Fibroblast of skin of back (primary cell): ENCODE results near the gene ABHD6.
A peak's percentile ranks its signal among the peaks of the same experiment; 100 is the strongest.
"Not testable (repeated sequence)": the region's sequence is repeated elsewhere in the genome, so short reads cannot be mapped to it uniquely, and the experiment has no call there.

Source experiments
- DNase-seq: peaks from one replicate; pipeline ENCODE4 v3.0.0-alpha.2; 2013

Gene ABHD6

DNA sequence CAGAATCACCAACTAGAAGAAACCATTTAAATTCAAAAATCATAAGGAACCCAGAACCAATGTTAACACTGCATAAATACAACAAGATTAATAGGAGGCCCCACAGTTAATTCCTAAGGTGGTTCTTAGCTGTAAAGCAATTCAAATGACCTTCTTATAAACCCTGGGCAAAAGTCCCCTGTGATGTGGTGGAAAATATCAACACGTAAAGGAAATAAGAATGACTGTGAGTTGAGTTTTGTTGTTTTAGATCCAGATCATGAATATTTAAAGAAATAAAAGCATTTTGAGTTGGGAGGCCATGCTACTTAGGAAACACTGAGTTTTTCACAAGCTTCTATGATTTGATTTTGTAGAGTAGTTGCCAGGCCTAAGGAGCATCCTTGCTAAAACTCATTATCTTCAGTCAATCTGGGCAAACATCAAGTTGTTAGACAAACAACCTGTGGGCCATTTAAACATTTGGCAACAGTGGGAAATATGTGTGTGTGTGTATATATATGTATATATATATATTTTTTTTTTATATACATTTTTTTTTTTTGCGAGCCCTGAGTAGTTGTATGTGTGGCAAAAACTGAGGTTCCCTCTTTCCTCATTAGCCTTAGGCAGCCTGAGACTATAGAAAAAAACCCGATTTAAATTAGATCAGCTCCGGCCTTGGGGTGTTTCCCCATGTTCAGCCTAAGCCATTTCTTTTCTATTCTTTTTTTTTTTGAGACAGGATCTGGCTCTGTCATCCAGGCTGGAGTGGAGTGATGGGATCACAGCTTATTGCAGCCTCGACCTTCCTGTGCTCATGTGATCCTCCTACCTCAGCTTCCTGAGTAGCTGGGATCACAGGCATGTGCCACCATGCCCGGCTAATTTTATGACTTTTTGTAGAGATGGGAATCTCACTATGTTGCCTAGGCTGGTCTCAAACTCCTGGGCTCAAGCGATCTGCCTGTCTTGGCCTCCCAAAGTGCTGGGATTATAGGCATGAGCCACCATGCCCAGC lies 87.1 kb downstream of the ABHD6 start:
- peak; percentile 20 for DNase-seq

DNA sequence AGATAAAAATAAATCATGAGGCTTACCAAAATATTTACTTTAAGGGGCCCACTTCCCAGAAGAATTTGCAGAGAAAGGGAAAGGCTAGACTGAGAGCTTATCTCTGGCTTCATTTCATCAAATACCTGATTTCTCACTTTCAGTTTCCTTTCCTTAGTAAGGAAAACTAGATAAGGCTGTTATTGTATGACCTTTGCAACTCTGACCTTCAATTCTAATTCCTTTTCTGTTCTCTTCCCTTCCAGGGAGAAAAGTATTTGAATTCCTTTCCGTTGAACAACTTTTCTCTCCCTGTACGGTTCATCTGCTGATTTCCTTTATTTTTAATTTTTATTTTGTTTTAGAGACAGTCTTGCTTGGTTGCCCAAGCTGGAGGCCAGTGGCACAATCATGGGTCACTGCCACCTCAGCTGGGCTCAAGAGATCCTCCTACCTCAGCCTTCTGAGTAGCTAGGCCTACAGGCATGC lies 88.0 kb downstream of the ABHD6 start:
- peak; percentile 21 for DNase-seq

DNA sequence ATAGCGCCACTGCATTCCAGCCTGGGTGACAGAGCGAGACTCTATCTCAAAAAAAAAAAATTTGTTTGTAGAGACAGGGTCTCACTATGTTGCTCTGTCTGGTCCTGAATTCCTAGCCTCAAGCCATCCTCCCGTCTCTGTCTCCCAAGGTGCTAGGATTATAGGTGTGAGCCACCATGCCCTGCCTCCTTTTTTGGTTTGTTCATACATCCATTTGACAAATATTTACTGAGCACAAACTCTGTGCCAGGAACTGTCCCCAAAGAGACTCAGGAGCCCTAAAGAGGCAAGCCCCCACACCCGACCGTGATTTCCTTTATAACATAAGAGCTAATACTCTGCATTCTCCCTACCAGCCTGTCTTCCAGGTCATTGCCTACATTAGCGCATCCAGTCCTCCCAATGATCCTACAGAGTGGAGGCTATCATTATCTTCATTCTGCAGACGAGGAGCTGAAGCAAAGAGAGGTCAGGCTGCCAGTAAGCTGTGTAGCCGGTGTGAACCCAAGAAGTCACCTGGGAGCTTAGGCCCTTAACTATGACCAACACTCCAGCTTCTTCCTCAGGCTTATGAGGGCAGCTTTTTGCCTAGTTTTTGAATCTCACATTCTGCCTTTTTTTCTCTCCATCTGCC lies 88.8 kb downstream of the ABHD6 start:
- DNase-seq: no peak

DNA sequence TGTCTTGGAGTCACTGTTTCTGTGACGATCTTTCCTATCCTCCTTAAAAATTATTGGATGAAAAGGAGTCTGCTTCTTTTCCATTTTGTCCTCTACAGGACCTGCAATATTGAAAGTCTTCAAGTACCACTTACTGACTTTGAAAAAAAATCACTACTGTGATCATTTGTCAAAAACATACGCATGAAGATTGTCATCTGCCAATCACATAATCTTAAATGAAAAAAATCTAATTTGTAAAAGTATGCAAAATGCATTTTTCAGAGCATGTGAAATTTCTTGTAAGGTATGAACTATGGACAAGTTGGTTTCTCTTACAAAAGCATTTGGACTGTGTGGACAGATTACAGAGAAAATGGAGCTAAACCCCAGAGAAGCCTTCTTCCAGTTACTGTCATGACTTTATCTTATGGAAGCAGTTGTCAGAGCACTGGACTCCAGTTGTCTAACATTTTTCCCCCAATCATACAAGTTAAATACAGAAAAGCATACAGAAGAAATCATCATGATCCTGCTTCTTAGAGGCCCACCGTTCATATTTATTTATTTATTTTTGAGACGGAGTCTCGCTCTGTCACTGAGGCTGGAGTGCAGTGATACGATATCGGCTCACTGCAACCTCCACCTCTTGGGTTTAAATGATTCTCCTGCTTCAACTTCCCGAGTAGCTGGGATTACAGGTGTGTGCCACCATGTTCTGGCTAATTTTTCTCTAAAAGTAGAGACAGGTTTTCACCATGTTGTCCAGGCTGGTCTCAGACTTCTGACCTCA lies 91.7 kb downstream of the ABHD6 start:
- DNase-seq: no peak

DNA sequence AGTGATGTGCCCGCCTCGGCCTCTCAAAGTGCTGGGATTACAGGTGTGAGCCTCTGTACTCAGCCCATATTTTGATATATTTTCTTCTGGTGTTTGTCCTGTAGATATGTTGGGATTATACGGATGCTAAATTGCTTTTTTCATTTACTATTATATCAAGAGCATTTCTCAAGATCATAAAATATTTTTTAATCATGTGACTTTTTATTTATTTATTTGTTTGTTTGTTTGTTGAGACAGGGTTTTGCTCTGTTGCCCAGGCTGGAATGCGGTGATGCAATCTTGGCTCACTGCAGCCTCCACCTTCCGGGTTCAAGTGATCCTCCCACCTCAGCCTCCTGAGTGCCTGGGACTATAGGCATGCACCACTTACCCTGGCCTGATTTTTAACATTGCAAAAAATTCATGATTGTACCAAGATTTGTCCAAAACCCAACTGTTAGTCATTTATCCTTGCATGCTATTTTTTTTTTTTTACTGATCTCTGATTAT lies 92.4 kb downstream of the ABHD6 start:
- DNase-seq: no peak

DNA sequence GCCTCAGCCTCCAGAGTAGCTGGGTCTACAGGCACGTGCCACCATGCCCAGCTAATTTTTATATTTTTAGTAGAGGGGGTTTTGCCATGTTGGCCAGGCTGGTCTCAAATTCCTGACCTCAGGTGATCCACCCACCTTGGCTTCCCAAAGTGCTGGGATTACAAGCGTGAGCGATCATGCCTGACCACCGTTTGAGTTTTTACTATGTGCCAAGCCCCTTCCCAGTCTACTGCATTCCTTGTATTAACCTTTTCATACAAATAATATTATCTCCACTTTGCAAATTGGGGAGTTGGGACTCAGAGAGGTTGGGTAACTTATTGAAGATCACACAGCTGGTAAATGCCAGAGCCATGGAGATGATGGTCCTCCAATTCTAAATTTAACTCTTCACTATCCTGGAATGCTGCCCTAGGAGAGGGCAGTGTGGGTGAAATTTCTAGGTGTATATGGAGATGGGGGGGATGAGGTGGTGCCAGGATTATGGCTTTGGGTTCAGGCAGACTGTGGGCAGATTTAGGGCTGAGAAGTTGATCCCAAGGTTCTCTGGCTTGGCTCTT lies 94.1 kb downstream of the ABHD6 start:
- DNase-seq: no peak

DNA sequence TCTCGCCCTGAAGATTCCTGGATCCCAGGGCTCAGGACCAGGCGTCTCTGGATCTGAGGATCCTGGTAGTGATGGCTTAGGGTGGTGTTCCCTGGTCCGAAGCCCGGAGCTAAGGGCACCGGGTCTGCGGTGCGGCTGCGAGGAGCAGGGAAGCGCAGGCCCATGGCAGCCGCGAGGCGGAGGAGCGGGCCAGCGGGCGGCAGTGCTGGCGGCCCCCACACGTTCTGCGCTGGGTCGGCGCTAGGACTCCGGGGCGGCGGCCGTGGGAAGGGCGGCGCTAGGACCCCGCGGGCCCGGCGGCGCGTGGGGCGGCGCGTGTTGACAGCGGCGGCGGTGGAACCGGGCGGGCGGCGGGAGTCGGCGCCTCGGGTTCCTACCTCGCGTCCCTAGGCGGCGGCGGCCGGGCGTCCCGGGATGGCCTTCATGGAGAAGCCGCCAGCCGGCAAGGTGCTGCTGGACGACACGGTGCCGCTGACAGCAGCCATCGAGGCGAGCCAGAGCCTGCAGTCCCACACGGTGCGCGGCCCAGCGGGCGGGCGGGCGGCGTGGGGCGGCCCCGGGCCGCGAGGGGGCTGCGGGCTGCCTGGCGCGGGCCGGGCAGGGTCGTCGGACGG lies 95.1 kb downstream of the ABHD6 start, which contains the start of gene PXK:
TSS of gene PXK (plus strand) at position 318 of the 614 bp plus-strand sequence. CDS start at position 415, 97 bp downstream.
- DNase-seq: peak; percentile 84

DNA sequence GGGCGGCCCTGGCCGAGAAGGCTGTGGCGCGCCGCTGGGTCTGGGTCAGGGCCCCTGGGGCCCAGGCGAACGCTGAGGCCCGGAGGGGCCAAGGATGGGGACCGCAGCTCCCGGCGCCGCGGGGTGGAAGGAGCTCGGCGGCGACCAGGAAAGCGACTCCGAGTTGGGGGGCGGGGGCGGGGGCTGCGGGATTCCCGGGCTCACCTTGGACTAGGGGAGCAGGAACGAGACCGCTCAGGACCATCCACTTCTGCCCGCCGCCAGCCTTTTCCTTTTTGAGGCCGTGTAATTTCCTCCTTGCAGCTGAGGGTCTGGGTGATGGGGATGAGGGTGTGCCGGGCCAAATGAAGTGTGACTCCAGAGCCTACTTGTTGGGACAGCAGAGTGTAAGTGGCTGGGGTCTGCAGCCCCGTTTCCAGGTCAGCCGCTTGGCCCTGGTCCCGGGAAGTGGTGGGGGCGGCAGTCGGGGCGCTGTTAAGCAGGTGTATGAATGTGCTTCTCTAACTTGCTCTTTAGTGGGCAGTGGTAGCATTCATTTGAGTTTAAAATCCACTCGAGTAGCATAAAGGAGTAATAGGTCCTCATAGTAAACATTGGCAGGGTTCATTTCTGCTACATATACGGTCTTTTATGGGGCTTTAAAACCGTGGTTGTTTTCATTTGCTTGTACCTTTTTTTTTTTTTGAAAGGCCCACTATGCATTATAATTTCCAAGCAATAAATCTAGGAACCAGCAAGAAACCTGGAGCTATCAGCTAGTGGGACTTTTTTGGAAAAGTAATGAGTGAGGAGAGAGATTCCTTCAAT lies 95.8 kb downstream of the ABHD6 start:
- DNase-seq: peak; percentile 19

DNA sequence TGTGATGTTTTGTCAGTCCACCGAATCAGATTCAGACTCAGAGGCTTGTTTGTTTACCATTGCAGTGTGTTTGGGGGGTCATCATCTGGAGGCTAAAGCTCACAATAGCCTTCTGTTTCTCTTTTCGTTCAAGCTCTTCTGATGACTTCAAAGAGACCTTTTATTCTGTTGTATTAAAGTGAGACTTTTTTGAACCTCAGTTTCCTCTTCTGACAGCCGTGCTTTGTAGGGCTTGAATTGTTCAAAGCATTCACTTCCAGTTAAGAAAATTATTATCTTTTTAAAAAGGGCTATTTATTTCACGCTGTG lies 96.4 kb downstream of the ABHD6 start:
- no peak for DNase-seq

DNA sequence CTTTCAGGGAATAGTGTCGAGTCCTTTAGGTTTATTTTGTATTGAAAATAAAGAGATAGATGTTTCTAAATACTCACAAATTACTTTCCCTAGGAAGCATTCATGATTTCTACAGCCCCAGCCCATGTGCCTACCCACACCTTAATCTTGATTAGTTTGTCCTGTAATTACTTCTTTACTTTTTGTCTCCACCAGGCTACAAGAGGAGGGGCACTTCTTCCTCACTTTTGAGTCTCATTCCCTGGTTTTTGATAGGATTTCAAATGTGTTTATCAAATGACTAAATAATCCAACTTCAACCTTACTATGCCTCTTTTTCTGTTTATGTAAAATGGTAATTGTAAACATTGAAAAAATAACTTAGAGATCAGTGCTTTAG lies 96.9 kb downstream of the ABHD6 start:
- DNase-seq: no peak

DNA sequence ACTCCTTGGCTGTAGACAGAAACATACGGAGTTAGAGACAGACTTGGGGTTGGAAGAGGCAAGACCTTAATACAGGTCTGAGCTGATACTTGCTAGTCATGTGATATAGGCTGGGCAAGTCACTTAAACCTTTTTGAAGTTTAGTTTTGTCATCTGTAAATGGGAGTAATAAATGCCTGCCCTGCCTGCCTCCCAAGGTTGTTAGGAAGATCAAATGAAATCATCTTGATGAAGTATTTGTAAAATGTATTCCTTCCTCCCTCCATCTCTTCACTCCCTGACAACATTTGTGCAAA lies 98.0 kb downstream of the ABHD6 start:
- DNase-seq: no peak

DNA sequence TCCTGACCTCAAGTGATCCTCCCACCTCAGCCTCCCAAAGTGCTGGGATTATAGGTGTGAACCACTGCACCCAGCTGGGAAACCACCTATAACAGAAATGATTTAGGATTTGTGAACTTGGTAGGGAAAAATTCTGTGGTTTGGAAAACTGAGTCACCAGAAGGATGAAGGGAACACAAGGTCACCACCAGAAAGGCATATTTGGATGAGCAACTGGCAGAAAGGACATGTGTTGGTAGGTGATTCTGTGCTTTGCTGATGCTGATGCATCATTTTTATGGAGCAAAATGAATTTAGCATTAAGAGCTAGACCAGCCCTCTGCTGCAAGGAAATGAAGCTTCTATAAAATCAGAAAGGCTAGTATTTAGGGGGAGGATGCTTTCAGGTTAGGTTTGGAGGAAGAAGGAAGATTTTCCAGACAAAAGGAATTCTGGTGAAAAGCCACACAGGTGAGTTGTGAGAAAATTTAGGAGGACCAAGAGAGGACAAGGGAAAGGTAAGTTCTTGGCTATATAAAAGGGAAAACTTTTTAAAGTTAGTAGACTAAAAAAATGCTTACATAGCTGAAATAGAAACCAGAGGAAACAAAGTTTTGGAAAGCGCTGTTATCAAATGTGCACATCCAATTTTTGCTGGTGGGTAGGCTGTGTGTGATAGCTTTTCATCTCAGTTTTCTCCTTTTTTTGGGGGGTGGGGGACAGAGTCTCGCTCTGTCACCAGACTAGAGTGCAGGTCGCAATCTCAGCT lies 98.7 kb downstream of the ABHD6 start:
- peak; percentile 86 for DNase-seq

DNA sequence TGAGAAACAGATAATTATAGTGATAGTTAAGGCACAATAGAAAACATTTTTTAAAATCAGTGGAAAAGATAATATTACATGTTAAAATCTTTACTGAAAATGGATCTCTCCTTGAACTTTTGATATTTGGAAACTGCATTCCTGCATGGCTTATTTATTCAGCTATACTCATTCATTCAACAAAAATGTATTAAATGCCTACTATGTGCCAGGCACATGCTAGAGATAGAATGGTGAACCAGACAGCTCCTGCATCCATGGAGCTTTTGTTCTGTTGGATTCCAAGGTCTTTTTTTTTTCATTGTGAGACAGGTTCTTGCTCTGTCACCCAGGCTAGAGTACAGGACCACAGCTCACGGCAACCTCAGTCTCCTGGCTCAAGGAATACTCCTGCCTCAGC lies 99.6 kb downstream of the ABHD6 start:
- DNase-seq: no peak

DNA sequence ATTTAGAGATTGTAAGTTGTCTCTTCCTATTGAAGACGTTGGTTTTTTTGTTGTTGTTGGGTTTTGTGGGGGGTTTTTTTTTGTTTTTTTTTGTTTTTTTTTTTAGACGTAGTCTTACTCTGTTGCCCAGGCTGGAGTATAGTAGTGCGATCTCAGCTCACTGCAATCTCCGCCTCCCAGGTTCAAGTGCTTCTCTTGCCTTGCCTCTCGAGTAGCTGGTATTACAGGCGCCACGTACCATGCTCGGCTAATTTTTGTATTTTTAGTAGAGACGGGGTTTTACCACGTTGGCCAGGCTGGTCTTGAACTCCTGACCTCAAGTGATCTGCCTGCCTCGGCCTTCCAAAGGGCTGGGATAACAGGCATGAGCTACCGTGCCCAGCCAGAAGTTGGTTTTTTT lies 101.6 kb downstream of the ABHD6 start:
- not testable (repeated sequence) for DNase-seq

DNA sequence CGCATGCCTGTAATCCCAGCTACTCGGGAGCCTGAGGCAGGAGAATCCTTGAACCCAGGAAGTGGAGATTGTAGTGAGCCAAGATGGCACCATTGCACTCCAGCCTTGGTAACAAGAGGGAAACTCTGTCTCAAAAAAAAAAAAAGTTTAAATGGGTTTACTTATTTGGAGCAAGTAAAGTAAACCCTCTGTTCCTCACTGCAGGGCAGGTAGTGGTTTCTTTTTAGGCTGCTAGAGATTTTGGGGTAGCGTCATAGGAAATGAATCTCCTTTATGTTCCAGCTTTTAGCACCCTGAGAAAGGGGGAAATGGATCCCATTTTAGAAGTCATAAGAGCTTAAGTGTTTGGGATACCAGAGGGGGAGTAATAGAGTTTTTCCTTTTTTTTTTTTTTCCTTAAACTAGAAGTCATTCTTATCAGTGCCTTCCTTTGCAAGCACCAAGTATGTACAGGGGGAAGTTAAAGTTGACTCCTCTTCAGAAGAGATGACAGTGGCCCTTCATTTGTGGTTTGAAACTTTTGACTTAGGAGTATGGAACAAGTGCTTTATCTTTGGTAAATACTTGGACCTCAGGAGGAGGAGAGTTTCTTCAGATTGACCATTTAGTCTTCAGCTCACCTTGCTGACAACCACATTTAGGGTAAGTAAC lies 103.1 kb downstream of the ABHD6 start:
- no peak for DNase-seq

DNA sequence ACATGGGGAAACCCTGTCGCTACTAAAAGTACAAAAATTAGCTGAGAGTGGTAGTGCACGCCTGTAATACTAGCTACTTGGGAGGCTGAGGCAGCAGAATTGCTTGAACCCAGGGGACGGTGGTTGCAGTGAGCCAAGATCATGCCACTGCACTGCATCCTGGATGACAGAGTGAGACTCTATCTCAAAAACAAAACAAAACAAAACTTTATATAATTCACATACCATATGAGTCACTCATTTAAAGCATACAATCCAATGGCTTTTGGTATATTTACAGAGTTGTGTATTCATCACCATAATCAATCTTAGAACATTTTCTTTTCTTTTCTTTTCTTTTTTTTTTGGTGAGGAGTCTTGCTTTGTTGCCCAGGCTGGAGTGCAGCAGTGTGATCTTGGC lies 103.8 kb downstream of the ABHD6 start:
- peak; percentile 68 for DNase-seq

DNA sequence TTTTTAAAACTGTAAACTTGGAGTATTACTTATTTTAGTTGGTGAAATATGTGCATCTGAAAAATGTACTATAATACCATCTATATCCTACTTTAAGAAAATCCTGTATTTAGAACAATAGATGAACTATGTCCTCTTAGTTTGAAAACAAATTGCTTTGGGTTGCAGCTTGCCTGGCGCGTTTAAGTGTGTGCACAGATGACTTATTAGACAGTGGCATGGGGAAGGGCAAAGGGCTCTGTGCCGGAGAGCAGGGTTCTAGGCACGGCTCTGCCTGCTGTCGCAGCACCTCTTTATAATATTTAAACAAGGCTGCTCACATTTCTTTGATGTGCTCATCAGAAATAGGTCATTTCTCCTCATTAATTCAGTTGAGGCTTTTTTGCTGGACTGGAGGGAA lies 105.1 kb downstream of the ABHD6 start:
- no peak for DNase-seq
